GM18507 (cell line): Measurements from ENCODE around the gene SMYD3.

Experiments used
- DNase-seq: peaks from one replicate; pipeline ENCODE4 v3.0.0; 2011; ENCODE audit warnings: low read depth; ENCODE audit not compliant: insufficient read length; ENCODE audit errors: extremely low spot score
- FAIRE-seq: peaks from 2 replicates; lab custom pipeline; 2011; peaks lifted over from hg19 to GRCh38; lab: Jason Lieb, UNC

The SMYD3 gene

DNA sequence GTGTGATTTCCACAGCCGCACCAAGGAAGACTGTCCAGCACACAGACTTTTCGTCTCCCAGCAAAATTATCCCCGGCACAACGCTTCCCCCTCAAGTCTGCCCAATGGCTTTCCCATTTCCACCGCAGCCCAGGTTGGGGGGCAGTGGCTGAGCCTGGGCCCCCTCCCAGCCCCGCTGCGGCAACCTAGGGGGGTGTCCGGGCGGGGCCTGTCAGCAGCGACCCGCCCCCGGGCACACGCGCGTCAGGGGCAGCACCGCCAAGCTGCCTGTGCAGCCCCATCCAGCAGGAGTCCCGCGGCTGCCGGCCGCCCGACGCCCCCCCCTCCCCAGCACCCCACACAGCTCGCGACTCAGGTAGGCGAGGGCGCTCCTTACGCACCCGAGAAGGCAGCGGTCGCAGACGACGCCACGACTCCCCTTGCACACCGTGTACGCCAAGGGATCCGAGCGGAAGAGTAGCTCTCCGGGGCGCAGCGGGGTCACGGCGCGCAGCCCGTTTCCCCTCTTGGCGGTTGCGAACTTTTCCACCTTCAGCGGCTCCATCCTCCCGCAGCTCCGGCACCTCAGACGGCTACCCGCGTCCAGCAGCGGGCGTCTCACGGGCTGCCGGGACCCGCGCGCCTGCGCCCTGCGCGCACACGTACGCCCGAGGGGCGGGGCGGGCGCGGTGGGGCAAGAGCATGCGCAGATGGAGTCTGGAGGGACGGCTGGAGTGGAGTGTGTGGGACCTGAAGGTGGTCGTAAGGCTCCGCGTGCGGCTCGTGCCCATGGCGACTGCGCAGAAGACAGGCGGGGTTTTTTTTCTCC lies at the start of gene SMYD3:
Gene SMYD3 (minus strand): TSS at position 606 of the 808 bp plus-strand sequence.
- peak; percentile 80 for DNase-seq
- FAIRE-seq, result peak; percentile 73

DNA sequence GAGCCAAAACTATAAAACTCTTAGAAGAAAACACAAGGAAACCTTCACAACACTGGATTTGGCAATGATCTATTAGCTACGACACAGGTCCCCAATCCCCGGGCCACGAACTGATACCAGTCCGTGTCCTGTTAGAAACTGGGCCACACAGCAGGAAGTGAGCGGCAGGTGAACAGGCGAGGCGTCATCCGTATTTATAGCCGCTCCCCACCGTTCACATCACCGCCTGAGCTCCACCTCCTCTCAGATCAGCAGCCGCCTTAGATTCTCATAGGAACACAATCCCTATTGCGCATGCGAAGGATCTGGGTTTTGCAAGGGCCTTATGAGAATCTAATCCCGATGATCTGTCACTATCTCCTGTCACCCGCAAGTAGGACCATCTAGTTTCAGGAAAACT lies 47.1 kb upstream of the SMYD3 start:
- FAIRE-seq (no peak), DNase-seq (no peak)

DNA sequence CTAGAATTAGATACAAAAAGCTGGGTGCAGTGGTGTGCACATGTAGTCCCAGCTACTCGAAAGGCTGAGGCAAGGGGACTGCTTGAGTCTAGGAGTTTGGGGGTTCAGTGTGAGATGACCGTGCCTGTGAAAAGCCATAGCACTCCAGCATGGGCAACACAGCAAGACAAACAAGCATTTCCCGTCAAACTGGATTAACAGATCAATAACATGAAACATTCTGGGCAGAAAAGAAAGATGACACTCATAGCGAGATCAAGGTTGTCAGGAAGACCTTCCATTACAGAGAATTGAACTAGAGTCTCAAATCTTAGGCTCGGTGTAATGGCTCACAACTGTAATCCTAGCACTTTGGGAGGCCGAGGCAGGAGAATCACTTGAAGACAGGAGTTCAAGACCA lies 45.0 kb upstream of the SMYD3 start:
- DNase-seq, result no peak
- no peak for FAIRE-seq

DNA sequence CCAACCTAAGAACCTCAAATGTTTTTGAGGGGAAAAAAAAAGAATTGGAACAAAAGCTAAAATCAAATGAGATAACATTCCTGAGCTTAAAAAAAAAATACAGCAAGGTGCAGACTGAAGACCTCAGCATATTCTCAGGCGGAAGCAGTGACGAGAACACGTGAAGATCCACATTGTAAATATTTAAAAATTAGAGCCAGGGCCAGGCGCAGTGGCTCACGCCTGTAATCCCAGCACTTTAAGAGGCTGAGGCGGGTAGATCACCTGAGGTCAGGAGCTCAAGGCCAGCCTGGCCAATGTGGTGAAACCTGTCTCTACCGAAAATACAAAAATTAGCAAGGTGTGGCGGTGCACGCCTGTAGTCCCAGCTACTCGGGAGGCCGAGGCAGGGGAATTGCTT lies 43.3 kb upstream of the SMYD3 start:
- no peak for FAIRE-seq
- no peak for DNase-seq

DNA sequence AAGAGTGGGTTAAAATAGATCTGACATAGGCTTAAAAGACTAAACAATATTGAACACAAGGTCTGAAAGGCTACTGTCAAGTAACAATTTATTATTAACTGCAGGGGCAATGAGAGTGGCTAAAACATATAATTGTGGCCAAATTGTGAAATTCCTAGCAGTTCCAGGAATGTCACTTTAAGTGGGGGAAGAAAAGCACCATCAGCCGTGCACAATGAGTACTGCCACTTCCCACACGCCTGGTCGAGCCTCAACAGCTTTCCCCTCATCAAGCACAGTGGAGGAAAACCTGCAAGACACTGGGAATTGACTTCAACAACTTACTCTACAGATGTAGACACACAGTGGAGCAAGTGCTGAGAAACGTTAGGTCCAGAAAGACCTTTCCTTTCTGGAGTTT lies 42.6 kb upstream of the SMYD3 start:
- DNase-seq (no peak), FAIRE-seq (no peak)

DNA sequence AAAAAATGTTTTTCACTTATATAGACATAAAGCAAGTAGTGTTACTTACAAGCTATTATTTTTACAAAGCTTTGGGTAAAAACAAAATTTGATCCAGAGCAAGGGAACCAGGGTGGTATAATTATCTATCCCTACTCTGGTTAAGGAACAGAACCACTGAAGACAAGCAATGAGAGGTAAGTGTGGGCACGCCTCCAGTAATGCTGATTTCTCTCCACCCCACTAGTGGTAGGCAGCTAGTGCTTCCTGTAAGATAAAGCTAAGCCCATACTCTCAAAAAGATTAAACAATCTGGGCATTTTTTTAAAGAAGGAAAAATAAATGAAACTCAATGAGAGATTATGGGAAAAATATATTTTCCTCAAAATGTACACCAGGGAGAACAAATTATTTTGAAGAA lies 36.9 kb upstream of the SMYD3 start:
- no peak for FAIRE-seq

DNA sequence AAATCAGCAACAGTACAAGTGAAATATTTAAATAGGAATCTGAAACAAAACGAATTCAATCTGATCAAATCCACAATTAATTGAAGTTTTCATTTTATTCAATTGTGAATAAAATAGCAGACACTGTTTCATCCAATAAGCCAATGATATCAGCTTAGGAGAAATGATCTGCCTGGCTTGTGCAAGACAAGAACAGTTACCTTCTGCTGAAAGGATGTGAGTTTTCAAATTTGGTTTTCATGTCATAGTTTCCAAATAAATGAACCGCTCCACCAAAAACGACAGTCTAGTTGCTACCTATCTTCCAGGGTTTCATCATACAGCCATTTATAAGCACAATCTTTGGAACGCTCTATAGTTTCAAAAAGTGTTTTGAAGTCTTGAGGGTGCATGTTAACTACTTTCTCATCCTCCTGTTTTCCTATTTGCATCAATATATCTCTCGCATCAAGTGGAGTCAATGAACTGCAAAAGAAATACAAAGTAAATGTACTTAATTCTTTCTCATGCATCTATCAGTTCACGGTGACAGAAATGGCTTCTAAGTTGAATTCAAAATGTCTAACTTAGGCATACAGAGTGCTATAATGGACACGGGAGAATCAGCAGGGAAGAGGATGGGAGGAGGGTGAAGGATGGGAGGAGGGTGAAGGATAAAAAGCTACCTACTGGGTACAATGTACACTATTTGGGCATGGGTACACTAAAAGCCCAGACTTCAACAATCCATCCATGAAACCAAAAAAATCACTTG lies 33.8 kb upstream of the SMYD3 start:
- no peak for DNase-seq
- no peak for FAIRE-seq

More for the DNA sequence above, 36.9 kb upstream of the SMYD3 start:
- no peak for DNase-seq

DNA sequence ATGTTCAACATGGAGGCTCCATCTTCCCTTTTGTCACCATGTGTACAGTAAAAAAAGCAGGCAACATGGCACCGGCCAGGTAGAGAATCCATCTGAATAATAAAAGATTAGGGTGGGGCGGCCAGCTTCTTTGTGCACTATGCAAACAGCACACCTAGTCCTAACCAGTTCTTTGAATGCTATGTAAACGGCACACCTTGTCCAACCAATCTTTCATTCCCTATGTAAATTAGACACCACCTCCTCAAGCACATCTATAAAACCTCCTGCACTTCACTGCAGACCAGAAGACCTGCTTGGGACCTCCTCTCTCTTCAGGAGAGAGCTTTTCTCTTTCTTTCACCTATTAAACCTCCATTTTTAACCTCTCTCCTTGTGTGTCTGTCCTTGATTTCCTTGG lies 30.8 kb upstream of the SMYD3 start:
- DNase-seq (no peak), FAIRE-seq (no peak)

DNA sequence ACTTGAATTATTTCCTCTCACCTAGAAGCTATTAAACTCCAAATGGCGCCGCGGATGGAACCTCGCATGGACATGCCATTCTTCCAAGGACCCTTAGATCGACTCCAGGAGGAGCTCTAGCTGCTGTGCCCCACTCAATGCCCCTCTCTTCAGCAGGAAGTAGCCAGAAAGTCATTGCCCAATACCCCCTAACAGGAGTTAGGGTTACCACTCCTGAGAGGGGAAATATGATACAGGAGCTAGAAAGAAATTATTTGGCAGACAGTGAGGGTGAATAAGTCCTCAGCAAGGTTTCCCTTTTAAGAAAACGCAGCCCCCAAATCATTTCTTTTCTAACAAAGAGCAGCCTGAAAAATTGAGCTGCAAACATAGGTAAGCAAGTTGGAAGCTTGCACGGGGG lies 30.4 kb upstream of the SMYD3 start:
- DNase-seq (no peak), FAIRE-seq (no peak)

DNA sequence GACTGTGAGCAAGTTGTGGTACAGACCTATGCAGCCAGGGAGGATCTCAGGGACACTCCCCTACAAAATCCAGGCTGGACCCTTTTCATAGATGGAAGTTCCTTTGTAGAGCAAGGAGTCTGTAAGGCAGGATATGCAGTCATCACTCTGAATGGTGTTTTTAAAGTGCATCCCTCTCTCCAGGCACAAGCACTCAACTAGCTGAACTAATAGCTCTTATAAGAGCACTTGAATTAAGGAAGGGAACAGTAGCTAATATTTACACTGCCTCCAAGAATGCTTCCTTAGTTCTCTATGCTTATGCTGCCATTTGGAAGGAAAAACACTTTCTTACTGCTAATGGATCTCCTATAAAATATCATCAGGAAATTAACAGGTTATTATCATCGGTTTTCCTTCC lies 27.0 kb upstream of the SMYD3 start:
- DNase-seq, result no peak
- FAIRE-seq, result no peak

DNA sequence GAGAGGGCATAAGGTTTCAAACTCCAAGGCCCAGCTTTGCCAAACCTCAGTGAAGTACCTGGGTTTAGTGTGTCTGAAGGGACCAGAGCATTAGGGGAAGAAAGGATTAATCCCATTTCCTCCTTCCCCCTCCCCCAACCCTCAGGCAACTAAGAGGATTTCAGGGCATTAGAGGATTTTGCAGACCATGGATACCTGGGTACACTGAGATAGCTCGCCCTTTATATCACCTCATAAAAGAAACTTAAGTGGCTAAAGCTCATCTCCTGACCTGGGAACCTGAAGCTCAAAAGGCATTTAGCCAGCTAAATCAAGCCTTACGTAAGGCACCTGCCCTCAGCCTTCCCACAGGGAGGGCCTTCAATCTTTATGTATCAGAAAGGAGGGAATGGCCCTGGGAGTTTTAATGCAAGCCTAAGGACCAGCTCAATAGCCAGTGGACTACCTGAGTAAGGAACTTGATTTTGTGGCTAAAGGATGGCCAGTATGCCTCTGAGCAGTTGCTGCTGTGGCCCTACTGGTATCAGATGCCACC lies 26.4 kb upstream of the SMYD3 start:
- FAIRE-seq, result no peak
- no peak for DNase-seq

DNA sequence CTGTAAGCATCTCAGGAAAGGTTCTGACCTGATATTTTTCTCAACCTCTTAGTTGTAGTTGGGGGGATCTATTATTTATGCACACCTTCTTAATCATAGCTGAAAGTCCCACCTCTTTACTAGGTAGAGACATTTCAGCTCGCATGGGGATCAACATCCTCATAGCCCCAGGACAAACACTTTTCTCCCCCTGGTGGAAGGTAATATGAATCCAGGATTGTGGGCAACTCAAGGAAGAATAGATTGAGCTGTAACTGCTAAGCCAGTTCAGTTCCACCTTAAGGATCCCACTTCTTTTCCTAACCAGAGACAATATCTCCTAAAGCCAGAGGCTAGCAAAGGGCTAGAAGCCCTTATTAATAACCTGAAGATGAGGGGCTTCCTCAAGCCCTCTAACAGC lies 25.4 kb upstream of the SMYD3 start:
- FAIRE-seq (no peak), DNase-seq (no peak)

DNA sequence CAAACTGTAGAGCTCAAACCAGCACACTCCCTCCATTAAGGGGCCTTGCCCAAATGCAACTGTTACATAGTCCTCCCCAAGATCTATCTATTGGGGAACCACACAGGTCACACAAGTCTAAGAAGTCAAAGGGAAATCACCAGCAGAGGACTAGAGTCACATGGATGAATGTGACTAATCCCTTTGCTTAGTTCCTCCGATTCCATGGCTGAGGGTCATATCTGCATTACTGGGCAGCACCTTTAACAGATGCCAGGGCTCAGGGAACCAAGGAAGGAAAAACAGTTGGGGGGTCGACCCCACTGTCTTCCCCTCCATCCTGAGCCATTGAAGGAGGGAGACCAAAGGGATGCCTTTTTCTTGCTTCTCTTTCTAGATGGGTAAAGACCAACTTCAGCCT lies 23.4 kb upstream of the SMYD3 start:
- FAIRE-seq, result no peak
- DNase-seq, result no peak

DNA sequence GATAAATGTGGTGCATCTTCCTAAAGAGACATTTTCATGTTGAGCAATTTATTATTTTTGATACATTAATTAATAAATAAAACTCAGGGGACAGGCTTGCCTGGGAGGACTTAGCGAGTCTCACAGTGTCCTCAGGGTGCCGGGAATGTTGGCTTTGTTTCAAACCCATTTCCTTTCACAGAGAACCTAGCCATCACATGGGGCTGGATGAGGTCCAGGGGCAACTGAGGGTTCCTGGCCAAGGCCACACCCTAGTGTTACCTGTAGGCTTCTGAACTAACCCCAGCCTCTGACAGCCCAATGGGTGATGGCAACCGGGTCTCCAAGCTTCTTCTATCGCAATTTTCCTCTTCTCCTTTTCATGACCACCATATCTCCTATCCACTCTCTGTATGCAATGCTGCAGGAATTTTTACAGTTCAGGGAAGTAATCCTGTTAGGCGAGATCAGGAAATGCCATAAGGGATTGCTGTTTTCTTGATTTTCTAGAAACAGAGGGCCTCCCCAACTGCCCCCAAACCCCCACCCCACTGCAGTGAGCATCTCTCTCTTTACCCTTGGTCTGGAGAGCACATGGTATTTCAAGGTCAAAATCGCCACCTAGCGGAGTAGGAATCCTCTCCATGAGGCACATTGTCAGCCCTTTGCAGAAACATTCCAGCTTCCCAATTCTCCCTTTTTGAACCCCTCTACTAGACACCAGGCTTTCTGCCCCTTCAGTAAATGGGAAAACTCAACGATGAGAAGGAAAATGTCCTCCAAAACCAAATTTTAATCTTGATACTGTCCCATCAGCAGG lies 22.1 kb upstream of the SMYD3 start:
- DNase-seq (no peak), FAIRE-seq (no peak)

DNA sequence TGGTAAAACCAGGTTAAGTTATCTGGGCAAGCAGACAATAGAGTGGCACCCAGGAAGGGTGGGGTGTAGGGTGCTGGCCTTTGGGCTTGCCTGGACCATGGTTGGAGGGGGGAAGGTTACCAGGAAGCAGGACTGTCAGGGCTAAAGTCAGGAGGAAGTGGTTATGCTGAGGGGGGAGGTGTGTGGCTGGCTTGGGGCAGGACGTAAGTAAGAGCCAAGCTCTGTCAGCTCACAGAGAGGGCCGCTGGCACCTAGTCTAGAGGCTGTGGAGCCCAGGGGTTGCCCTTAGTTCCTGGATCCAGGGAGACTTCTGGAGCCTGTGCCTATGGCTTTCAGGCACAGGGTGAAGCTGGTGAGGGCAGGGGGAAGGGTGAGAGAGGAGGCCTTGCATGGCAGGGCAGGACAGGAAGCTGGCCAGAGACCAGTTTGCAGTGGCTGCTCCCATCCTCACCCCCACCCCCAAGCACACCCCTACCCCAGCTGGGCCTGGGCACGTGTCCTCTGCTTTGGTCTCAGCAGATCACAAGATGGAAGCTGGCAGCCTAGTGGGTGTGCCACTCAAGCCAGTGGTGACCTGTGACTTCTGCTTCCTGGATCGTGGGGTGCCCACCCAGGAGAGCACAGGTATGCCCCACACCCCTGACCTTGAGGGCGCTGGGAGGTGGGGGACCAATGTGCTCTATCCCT lies 20.5 kb upstream of the SMYD3 start:
- no peak for DNase-seq

DNA sequence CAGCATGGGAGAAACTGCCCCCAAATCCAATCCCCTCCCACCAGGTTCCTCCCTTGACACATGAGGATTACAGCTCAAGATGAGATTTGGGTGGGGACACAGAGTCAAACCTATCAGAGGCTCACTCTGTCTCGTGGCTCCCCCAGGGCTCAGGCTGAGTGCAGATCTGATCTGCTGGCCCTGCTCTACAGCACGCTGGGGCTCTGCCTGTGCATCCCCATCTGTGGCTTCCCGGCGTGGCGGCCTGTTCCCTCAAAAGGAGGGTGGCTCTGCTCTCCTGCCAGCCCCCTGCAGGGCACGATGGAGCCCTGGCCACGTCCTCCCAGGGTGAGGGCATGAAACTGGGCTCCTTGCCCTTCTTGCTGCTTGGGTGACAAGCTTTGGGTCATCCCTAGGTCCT lies 19.8 kb upstream of the SMYD3 start:
- FAIRE-seq (no peak), DNase-seq (no peak)

More for the DNA sequence above, 20.5 kb upstream of the SMYD3 start:
- peak; percentile 36 for FAIRE-seq

DNA sequence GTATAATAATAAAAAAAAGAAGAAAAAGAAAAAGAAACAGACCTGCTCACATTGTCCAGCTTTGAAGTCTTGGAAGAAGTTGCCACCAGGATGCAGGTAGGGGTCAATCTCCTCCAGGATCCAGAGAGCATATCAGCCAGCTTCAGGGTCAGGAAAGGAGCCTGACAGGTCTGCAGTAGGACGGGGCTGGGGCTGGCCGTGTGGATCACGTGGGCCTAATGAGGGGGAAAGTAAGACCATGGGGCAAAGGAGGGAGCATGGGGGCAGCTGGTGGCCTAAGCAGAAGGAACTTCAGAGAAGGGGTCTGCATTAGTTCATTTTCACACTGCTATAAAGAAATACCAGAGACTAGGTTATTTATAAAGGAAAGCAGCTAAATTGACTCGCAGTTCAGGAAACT lies 19.3 kb upstream of the SMYD3 start:
- DNase-seq (no peak), FAIRE-seq (no peak)

DNA sequence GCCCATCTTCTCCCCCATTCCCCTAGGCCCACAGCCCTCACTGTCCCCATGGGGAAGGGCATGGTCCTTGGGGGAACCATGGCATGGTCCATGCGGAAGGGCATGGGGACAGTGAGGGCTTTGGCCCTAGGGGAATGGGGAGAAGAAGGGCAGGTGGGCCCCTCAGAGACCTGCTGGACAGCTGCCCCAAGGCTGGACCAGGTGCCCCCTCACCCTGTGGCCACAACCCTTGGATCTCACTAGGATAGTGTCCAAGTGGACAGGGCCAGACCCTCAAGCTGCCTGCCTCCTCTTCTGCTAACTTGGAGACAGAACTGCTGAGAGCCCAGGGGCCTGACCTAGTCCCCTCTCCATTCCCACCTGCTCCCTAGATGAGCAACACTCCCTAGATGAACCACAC lies 12.4 kb upstream of the SMYD3 start:
- DNase-seq (no peak), FAIRE-seq (no peak)

DNA sequence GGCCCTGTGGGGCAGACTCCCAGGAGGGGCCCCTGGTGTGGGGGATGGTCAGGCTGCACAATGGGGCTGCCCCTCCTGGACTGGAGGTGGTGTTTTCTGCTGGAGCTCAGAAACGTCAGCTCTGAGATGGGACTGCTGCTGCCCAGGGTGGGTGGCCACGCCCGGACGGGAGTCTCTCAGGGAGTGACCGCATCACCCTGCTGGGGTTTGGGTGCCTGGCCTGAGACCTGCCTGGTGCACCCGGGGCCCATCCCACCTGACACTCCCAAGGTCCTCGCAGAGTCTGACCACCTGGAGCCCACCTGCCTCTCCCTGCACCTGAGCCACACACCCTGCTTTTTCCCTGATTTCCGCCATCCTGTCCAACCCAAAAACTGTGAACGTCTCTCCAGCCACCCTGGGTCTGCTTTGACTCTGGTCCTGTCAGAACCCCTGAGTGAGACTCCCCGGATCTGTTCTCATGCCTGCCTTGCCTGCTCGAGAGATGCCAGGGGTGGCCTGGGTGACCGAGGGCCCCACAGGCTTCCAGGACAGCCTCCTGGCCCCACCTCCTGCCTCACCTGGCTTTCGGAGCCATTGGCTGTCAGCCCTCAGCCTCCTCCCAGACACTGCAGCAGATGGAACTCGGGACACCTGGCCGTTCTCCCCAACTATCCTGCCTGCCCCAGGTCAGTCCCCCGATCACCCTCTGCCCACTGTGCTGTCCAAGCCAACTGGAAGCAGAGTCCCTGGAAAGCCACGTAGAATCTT lies 11.6 kb upstream of the SMYD3 start:
- no peak for DNase-seq
- no peak for FAIRE-seq
